WERI-Rb-1 (cell line): Measurements from ENCODE around the gene MAP3K2.

Experiments
- DNase-seq: peaks from one replicate; pipeline ENCODE4 v3.0.0-alpha.2; 2020
- H3K27ac ChIP-seq: fragments of 250-450 bp; sonication (Bioruptor Pico); 2 replicates; pipeline ENCODE4 v1.5.1; 2020; ENCODE audit warnings: mild to moderate bottlenecking, moderate library complexity
- H3K27me3 ChIP-seq: fragments of 250-450 bp; sonication (Bioruptor Pico); 2 replicates; pipeline ENCODE4 v1.5.1; 2021; ENCODE audit warnings: mild to moderate bottlenecking, low read depth, moderate library complexity; ENCODE audit not compliant: insufficient read depth, severe bottlenecking
- H3K36me3 ChIP-seq: fragments of 250-450 bp; sonication (Bioruptor Pico); 2 replicates; pipeline ENCODE4 v1.5.1; 2020; ENCODE audit warnings: mild to moderate bottlenecking, moderate library complexity
- H3K4me3 ChIP-seq: 2 replicates; pipeline ENCODE4 v1.5.1; 2011; ENCODE audit warnings: low read depth, mild to moderate bottlenecking, control low read depth, low read length
- H3K9me3 ChIP-seq: fragments of 250-450 bp; sonication (Bioruptor Pico); 2 replicates; pipeline ENCODE4 v1.5.1; 2021; ENCODE audit warnings: mild to moderate bottlenecking, moderate library complexity; ENCODE audit not compliant: severe bottlenecking
- TF ChIP-seq, protein P1 (sequence below): IDR thresholded peaks from 2 replicates; pipeline ENCODE4 v1.5.1; 2011; ENCODE audit warnings: low read depth, mild to moderate bottlenecking, control low read depth, inconsistent platforms, low read length

MAP3K2 gene

GRCh38 chr2:127283275-127283674, 104.5 kb downstream of the MAP3K2 start:
- TF ChIP-seq, protein P1, sequence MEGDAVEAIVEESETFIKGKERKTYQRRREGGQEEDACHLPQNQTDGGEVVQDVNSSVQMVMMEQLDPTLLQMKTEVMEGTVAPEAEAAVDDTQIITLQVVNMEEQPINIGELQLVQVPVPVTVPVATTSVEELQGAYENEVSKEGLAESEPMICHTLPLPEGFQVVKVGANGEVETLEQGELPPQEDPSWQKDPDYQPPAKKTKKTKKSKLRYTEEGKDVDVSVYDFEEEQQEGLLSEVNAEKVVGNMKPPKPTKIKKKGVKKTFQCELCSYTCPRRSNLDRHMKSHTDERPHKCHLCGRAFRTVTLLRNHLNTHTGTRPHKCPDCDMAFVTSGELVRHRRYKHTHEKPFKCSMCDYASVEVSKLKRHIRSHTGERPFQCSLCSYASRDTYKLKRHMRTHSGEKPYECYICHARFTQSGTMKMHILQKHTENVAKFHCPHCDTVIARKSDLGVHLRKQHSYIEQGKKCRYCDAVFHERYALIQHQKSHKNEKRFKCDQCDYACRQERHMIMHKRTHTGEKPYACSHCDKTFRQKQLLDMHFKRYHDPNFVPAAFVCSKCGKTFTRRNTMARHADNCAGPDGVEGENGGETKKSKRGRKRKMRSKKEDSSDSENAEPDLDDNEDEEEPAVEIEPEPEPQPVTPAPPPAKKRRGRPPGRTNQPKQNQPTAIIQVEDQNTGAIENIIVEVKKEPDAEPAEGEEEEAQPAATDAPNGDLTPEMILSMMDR: no peak
- Histone ChIP-seq H3K4me3 (no peak overlapping the region), H3K9me3 (no peaks in the 10 kb centered on the region), H3K36me3 (peaks cover 94% of the 10 kb centered on the region), H3K27me3 (no peaks in the 10 kb centered on the region), H3K27ac (no peak overlapping the region)
- DNase-seq: no peak

DNA sequence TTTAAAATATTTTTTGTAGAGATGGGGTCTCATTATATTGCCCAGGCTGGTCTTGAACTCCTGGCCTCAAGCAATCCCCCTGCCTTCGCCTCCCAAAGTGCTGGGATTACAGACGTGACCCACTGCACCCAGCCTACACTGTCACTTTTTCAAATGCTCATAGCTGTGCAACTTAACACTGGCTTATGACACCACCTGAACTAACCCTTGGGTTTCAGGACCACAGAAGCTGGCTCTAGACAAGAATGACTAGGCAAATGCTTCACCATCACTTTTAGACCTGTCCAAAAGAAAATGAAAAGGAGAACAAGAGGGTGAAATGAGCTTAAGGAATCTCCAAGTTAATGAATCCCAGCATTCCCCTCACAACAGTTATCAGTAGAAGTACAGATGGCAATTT, 107.1 kb downstream of the MAP3K2 start:
- Histone ChIP-seq H3K36me3 (peaks cover 94% of the 10 kb centered on the region), H3K9me3 (no peaks in the 10 kb centered on the region), H3K27ac (no peak overlapping the region), H3K27me3 (no peaks in the 10 kb centered on the region), H3K4me3 (no peak overlapping the region)
- DNase-seq: no peak
- TF ChIP-seq, protein P1: no peak

DNA sequence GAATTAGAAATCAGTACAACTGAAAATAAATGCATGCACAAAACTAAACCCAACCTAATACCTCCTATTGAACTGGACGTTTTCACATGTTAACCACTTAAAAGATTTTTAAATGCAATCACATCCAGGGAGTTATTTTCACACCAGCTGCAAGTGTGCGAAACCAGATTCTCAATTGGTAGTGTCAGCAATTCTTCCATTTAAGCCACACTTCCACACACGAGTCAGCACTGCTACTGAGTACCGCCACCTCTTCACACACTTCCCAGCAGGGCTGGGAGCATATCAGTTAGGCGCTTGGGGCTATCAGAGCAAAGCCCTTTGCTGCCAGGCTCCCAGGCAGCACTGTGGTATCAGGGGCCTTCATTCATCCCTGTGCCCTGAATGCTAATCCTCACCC, 108.0 kb downstream of the MAP3K2 start:
- H3K4me3 ChIP-seq: no peak overlapping the region
- H3K27ac ChIP-seq: no peak overlapping the region
- TF ChIP-seq, protein P1: no peak
- H3K36me3 ChIP-seq: peaks cover 94% of the 10 kb centered on the region
- no peaks in the 10 kb centered on the region for H3K27me3 ChIP-seq
- no peak for DNase-seq
- no peaks in the 10 kb centered on the region for H3K9me3 ChIP-seq

DNA sequence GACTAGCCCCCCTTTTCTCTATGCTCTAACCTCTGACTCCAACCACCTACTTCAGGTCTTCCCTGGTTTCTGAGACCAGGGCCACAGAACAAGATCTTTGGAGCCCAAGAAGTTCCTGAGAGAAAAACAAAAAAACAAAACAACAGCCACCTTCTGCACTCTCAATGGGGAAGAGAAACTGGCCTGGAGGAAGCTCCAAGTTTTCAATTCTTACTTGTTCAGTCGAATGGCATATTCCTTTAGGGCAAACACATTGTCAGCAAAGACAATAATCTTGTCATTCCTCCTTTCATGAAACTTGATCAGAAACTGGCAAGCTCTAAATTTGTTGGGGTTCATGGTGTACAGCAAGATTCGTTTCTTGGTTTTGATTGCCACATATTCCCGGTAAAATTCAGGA, 108.8 kb downstream of the MAP3K2 start:
- Histone ChIP-seq H3K36me3 (peaks cover 92% of the 10 kb centered on the region), H3K27me3 (no peaks in the 10 kb centered on the region)

DNA sequence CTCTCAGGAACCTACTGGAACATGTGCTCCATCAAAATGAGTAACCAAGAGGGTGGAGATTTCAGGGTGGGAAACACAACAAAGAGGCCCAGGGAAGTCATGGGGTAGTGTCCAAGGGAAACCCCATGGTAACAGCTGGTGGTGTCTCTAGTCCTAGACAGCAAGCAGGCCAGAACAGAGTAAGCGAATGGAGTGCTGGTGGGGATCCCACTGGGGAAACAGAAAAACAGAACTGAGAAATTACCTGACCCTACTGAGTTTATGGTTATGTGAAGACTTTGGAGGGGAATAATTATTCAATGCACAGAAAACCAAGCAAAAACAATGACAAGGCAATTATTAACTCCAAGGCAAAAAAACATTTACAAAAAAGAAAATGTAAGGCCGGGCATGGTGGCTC, 110.7 kb downstream of the MAP3K2 start:
- Histone ChIP-seq H3K4me3 (no peak overlapping the region), H3K27ac (no peak overlapping the region), H3K9me3 (no peaks in the 10 kb centered on the region), H3K27me3 (no peaks in the 10 kb centered on the region), H3K36me3 (peaks cover 87% of the 10 kb centered on the region)
- TF ChIP-seq, protein P1: no peak
- DNase-seq: no peak

More for the DNA sequence above, 108.8 kb downstream of the MAP3K2 start:
- H3K4me3 ChIP-seq: no peak overlapping the region
- TF ChIP-seq, protein P1: no peak
- DNase-seq: no peak
- H3K27ac ChIP-seq: no peak overlapping the region
- H3K9me3 ChIP-seq: no peaks in the 10 kb centered on the region

DNA sequence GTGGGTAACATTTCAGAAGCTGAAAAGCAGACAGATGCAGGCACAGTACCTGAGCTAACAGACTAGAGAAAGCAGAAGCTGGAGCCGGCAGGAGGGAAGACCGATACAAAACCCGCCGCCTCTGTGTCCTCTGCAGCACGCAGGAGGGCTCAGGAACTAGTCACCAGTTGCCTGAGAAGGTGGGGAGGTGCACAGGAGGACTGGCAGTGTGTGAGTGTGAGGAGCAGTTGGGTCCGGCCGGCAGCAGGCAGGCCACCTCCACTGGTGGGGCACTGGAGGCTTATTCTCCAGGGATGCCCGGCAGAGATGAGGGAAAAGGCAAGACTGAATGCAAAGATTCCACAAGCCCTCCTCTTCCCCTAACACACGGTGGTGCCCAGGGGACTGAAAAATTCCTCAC, 112.0 kb downstream of the MAP3K2 start:
- TF ChIP-seq, protein P1: no peak
- H3K36me3 ChIP-seq: peaks cover 90% of the 10 kb centered on the region

More for the DNA sequence above, 112.0 kb downstream of the MAP3K2 start:
- no peak overlapping the region for H3K27ac ChIP-seq
- no peaks in the 10 kb centered on the region for H3K9me3 ChIP-seq
- DNase-seq: no peak
- no peak overlapping the region for H3K4me3 ChIP-seq
- no peaks in the 10 kb centered on the region for H3K27me3 ChIP-seq
